Epithelial cell of esophagus (primary cell): ENCODE results near the gene SERINC4.
"Not testable (repeated sequence)": the region's sequence is repeated elsewhere in the genome, so short reads cannot be mapped to it uniquely, and the experiment has no call there.

ENCODE experiments used
- DNase-seq: peaks from one replicate; pipeline ENCODE4 v3.0.0; 2010; ENCODE audit warnings: low read depth
- H3K4me3 ChIP-seq: 2 replicates; pipeline ENCODE4 v1.5.1; 2011; ENCODE audit warnings: mild to moderate bottlenecking, low read length, control low read depth
- TF ChIP-seq, protein P1 (sequence below): IDR thresholded peaks from 2 replicates; pipeline ENCODE4 v1.5.1; 2011; ENCODE audit warnings: low read depth, mild to moderate bottlenecking, low read length, control low read depth, inconsistent platforms; ENCODE audit not compliant: insufficient read depth; ENCODE audit errors: missing control alignments

Gene SERINC4

DNA sequence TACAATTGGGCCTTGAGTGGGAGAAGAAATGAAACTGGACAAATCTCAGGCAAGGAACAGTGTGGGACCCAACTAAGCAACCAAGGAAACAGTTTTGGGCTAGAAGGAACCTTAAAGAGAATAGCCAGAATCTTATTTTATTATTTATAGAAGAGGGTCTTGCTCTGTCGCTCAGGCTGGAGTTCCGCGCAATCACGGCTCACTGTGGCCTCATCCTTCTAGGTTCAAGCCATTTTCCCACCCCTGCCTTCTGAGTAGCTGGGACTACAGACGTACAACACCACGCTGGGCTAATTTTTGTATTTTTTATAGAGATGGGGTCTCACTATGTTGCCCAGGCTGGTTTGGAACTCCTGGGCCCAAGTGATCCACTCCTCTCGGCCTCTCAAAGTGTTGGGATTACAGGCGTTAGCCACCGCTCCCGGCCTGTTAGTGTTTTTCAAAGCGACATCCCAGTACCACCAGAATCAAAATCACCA lies 26.0 kb upstream of the SERINC4 start:
- DNase-seq: no peak
- H3K4me3 ChIP-seq: peak overlapping the region; percentile 57
- TF ChIP-seq, protein P1, sequence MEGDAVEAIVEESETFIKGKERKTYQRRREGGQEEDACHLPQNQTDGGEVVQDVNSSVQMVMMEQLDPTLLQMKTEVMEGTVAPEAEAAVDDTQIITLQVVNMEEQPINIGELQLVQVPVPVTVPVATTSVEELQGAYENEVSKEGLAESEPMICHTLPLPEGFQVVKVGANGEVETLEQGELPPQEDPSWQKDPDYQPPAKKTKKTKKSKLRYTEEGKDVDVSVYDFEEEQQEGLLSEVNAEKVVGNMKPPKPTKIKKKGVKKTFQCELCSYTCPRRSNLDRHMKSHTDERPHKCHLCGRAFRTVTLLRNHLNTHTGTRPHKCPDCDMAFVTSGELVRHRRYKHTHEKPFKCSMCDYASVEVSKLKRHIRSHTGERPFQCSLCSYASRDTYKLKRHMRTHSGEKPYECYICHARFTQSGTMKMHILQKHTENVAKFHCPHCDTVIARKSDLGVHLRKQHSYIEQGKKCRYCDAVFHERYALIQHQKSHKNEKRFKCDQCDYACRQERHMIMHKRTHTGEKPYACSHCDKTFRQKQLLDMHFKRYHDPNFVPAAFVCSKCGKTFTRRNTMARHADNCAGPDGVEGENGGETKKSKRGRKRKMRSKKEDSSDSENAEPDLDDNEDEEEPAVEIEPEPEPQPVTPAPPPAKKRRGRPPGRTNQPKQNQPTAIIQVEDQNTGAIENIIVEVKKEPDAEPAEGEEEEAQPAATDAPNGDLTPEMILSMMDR: no peak

DNA sequence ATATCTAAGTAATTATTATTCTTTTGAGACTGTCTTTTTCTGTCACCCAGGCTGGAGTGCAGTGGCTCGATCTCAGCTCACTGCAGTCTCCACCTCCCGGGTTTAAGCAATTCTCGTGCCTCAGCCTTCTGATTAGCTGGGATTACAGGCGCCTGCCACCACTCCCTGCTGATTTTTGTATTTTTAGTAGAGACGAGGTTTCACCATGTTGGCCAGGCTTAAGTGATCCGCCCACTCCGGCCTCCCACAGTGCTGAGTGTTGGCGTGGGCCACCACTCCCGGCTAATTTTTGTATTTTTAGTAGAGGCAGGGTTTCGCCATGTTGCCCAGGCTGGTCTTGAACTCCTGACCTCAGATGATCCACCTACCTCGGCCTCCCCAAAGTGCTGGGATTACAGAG lies 25.3 kb upstream of the SERINC4 start:
- DNase-seq, H3K4me3 ChIP-seq: not testable (repeated sequence)

DNA sequence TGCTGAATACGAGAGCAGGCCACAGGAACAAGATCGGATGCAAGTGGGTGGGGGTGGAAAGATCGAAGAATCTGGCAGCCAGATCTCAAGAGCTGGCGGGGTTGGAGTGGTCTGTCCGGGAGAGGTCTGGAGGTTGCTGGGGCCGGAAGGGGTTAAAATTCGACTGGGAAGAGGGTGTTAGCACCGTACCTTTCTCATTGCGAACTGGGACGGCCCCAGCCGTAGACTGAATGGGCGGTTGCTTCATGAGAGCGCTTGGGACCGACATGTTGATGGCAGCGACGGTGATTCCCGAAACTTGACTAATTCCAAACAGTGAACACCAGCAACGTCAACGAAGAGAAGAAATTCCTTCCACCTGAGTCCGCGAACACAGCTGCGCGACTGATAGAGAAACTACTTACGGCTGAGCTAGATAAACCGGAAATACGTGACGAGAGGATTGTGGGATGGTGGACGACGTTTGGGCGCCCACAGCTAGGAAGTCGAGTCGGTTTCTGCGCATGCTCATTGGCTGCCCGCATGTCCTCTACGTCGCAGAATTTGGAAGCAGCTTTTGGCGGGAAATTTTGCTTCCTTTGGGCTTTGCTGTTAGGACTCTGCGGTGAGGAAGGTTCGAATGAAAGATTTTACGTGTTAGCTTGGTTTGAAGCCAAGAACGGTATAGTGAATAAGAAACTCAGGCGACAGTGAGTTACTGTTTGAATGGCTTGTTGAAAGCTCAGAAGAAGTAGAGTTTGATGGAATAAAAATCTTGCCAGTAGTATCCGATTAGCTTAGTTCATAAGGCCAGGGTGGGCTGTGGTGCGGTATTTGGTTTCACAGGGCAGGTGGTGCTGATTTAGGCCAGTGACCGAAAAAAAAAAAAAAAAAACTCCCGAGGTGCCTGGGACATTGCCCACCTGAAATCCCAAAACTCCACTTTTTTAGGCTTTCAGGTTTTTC lies 24.6 kb upstream of the SERINC4 start, which contains the start of gene MFAP1:
Gene MFAP1 (minus strand): TSS at position 389 of the 945 bp plus-strand sequence. CDS start 121 bp downstream, at position 268.
- peak within 1 kb of the TSS; percentile 97 for H3K4me3 ChIP-seq
- TF ChIP-seq, protein P1: no peak
- peak; percentile 99 for DNase-seq

DNA sequence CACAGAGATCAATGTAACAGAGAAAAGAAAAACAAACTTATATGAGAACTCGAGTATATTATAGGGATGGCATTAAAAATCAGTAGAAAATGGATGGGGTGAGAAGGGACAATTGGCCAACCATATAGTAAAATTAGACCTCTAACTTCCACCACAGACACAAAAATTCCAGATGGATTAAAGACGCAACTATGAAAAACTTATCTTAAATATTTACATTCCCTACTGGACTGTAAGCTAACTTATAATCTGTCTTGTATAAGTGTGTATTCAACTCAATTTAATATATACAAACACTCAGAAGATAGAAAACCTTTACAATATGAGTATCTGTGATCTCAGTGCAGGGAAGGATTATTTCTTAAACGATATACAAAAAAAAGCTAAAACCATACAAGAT lies 21.5 kb upstream of the SERINC4 start:
- TF ChIP-seq, protein P1: no peak
- no peak overlapping the region for H3K4me3 ChIP-seq
- no peak for DNase-seq

DNA sequence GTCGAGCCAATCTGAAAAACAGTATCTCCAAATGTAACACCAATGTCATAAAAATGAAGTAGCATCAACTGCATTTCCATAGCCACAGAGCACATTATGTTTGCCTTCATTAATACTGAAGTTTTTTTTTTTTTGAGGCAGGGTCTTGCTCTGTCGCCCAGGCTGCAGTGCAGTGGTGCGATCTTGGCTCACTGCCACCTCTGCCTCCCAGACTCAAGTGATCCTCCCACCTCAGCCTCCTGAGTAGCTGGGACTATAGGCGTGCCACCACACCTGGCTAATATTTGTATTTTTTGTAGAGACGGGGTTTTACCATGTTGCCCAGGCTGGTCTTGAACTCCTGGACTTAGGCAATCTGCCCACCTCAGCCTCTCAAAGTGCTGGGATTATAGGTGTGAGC lies 15.0 kb upstream of the SERINC4 start:
- not testable (repeated sequence) for H3K4me3 ChIP-seq, DNase-seq

DNA sequence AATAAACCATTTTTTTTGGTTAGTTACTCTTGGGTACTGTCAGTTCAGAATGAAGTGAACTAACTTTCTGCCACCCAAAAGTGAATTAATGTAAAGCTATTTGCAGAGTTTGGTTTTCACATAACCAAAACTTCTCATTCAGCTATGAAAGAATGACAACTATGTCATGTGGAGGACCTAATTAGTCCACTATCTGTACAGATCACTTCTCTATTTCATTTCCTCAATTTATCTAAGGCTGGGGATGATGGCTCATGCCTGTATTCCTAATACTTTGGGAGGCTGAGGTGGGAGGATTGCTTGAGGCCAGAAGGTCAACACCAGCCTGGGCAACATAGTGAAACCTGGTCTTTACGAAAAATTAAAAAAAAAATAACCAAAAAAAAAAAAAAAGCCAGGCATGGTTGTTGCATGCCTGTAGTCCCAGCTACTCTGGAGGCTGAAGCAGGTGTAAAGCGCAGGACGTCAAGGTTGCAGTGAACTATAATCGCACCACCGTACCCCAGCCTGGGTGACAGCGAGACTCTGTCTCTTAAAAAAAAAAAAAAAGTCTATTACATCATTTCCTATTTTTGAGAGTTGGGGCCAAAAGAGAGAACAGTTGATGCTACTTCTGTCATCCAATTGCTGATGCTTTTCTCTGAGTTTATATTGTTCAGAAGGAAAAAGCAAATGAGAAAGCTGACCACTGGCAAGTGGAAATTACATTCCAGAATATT lies 9.1 kb upstream of the SERINC4 start:
- no peak for DNase-seq
- TF ChIP-seq, protein P1: no peak
- H3K4me3 ChIP-seq: no peak overlapping the region

DNA sequence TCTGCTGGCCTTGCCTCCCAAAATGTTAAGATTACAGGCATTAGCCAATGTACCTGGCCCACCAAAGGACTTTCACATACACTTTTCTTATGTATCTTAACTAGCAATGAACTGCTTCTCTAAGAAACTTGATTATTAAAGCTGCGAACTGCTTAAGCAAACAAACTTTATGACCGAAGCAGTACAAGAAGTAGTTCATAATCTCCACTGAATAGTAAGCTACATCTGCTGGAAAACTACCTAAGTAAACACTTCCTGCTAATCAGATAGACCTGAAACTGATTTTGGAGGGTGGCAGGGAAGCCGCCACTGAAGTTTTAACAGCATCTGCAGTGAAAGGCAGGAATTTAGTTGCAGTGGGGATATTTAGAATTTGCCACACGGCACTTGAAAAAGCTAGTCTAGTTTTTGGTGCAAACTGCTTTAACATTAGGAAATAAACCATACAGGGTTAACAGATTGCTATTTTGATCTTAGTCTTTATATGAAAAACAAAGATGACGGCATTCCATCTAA lies 8.5 kb upstream of the SERINC4 start:
- H3K4me3 ChIP-seq: no peak overlapping the region
- DNase-seq: no peak
- TF ChIP-seq, protein P1: no peak

DNA sequence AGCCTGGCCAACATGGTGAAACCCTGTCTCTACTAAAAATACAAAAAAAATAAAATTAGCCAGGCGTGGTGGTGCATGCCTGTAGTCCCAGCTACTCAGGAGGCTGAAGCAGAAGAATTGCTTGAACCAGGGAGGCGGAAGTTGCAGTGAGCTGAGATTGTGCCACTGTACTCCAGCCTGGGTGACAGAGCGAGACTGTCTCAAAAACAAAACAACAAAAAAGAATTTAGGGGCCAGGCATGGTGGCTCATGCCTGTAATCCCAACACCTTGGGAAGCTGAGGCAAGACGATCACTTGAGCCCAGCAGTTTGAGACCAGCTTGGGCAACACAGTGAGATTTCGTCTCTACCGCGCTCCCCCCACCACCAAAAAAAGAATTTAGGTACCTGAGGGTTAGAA lies 2.7 kb upstream of the SERINC4 start:
- H3K4me3 ChIP-seq, DNase-seq: not testable (repeated sequence)
